ENCODE measurements around the gene ASB7. TPM values are rescaled to one million over a fixed set of nuclear protein-coding genes. Genes with fewer than 3 reads are reported as not detected.

Gene ASB7
- total and polyA plus RNA-seq, 2 experiments from 2014 or later, result 8.1 to 13.2 TPM

GRCh38 chr15:100638177-100638730 lies 35.9 kb downstream of the ASB7 start:
- Histone ChIP-seq H3K4me2 (ENCODE audit: unreplicated experiment) (no peak overlapping the region), H2AFZ (no peak overlapping the region), H3K4me3 (no peak overlapping the region), H4K20me1 (ENCODE audit: insufficient read depth) (no peaks in the 10 kb centered on the region), H3K27ac (no peak overlapping the region), H3K4me1 (ENCODE audit: insufficient read depth) (no peaks in the 10 kb centered on the region), H3F3A (ENCODE audit: insufficient read depth) (no peaks in the 10 kb centered on the region), H3K27me3 (replicated peaks; ENCODE audit: insufficient read depth) (no peaks in the 10 kb centered on the region), H3K9me3 (ENCODE audit: low read depth) (no peaks in the 10 kb centered on the region), H3K9me2 (ENCODE audit: insufficient read depth) (no peaks in the 10 kb centered on the region), H3K9ac (no peak overlapping the region), H3K36me3 (ENCODE audit: low read depth) (no peaks in the 10 kb centered on the region), H3K79me2 (ENCODE audit: insufficient read depth) (peaks cover 95% of the 10 kb centered on the region)
- in situ Hi-C loops (cut with MboI), result loop anchor here (10.0 kb wide), 1 partner anchor 367 kb away; no protein-coding TSS in a partner anchor
- no peak for TF ChIP-seq EZH2phosphoT487 (IDR thresholded peaks at IDR 0.05; ENCODE audit: insufficient read depth, low read depth)
- TF ChIP-seq EZH2 (IDR thresholded peaks at IDR 0.05; ENCODE audit: insufficient read depth, poor library complexity, severe bottlenecking), result no peak
- WGBS, 2 experiments (ENCODE audit: low coverage in 1 of 2, low lambda C conversion rate in 2 of 2, missing lambda C conversion rate in 2 of 2), result 96 to 98% methylated on average over 11 of the region's 11 CpGs
- no peak for DNase-seq

GRCh38 chr15:100642213-100642949 lies 40.0 kb downstream of the ASB7 start:
- Histone ChIP-seq H3K4me2 (ENCODE audit: unreplicated experiment) (no peak overlapping the region), H3K9ac (no peak overlapping the region), H3K9me3 (ENCODE audit: low read depth) (no peaks in the 10 kb centered on the region), H4K20me1 (ENCODE audit: insufficient read depth) (no peaks in the 10 kb centered on the region), H3F3A (ENCODE audit: insufficient read depth) (no peaks in the 10 kb centered on the region), H3K27ac (no peak overlapping the region), H3K4me1 (ENCODE audit: insufficient read depth) (no peaks in the 10 kb centered on the region), H3K9me2 (ENCODE audit: insufficient read depth) (no peaks in the 10 kb centered on the region), H2AFZ (no peak overlapping the region), H3K27me3 (replicated peaks; ENCODE audit: insufficient read depth) (no peaks in the 10 kb centered on the region), H3K4me3 (no peak overlapping the region), H3K79me2 (ENCODE audit: insufficient read depth) (peaks cover 86% of the 10 kb centered on the region), H3K36me3 (ENCODE audit: low read depth) (no peaks in the 10 kb centered on the region)
- 89 to 94% methylated on average over 9 of the region's 9 CpGs for WGBS, 2 experiments (ENCODE audit: low coverage in 1 of 2, low lambda C conversion rate in 2 of 2, missing lambda C conversion rate in 2 of 2)
- TF ChIP-seq EZH2phosphoT487 (IDR thresholded peaks at IDR 0.05; ENCODE audit: insufficient read depth, low read depth), result no peak
- TF ChIP-seq EZH2 (IDR thresholded peaks at IDR 0.05; ENCODE audit: insufficient read depth, poor library complexity, severe bottlenecking), result no peak
- no peak for DNase-seq
- in situ Hi-C loops (cut with MboI), result no loop called here

- Histone ChIP-seq H3K9me2 (ENCODE audit: insufficient read depth) (no peaks in the 10 kb centered on the region), H3K27ac (no peak overlapping the region), H3K4me3 (no peak overlapping the region), H3K4me1 (ENCODE audit: insufficient read depth) (no peaks in the 10 kb centered on the region), H3K9me3 (ENCODE audit: low read depth) (no peaks in the 10 kb centered on the region), H3K9ac (no peak overlapping the region), H3K79me2 (ENCODE audit: insufficient read depth) (peaks cover 80% of the 10 kb centered on the region), H3F3A (ENCODE audit: insufficient read depth) (no peaks in the 10 kb centered on the region), H3K27me3 (replicated peaks; ENCODE audit: insufficient read depth) (no peaks in the 10 kb centered on the region), H2AFZ (no peak overlapping the region), H3K36me3 (ENCODE audit: low read depth) (no peaks in the 10 kb centered on the region), H3K4me2 (ENCODE audit: unreplicated experiment) (no peak overlapping the region), H4K20me1 (ENCODE audit: insufficient read depth) (no peaks in the 10 kb centered on the region)
- in situ Hi-C loops (cut with MboI), result no loop called here
- no peak for DNase-seq
- 94 to 96% methylated on average over 4 of the region's 4 CpGs for WGBS, 2 experiments (ENCODE audit: low coverage in 1 of 2, low lambda C conversion rate in 2 of 2, missing lambda C conversion rate in 2 of 2)
- no peak for TF ChIP-seq EZH2phosphoT487 (IDR thresholded peaks at IDR 0.05; ENCODE audit: insufficient read depth, low read depth)
- TF ChIP-seq EZH2 (IDR thresholded peaks at IDR 0.05; ENCODE audit: insufficient read depth, poor library complexity, severe bottlenecking), result no peak
Observed at GRCh38 chr15:100642950-100643338, 40.6 kb downstream of the ASB7 start.

- no peak for DNase-seq
- WGBS, 2 experiments (ENCODE audit: low coverage in 1 of 2, low lambda C conversion rate in 2 of 2, missing lambda C conversion rate in 2 of 2), result 93 to 96% methylated on average over 5 of the region's 5 CpGs
- in situ Hi-C loops (cut with MboI), result no loop called here
- peaks cover 53% of the 10 kb centered on the region for H3K79me2 ChIP-seq (ENCODE audit: insufficient read depth)
- H3K4me1 ChIP-seq (ENCODE audit: insufficient read depth), result no peaks in the 10 kb centered on the region
- H3F3A ChIP-seq (ENCODE audit: insufficient read depth), result no peaks in the 10 kb centered on the region; the same call in 1 of the 2 replicates
- no peaks in the 10 kb centered on the region for H3K27me3 ChIP-seq (replicated peaks; ENCODE audit: insufficient read depth)
- TF ChIP-seq EZH2 (IDR thresholded peaks at IDR 0.05; ENCODE audit: insufficient read depth, poor library complexity, severe bottlenecking), result no peak
- no peak for TF ChIP-seq EZH2phosphoT487 (IDR thresholded peaks at IDR 0.05; ENCODE audit: insufficient read depth, low read depth)
- H3K9me2 ChIP-seq (ENCODE audit: insufficient read depth), result no peaks in the 10 kb centered on the region
- no peaks in the 10 kb centered on the region for H3K9me3 ChIP-seq (ENCODE audit: low read depth)
- H2AFZ ChIP-seq, result no peak overlapping the region
- no peak overlapping the region for H3K4me3 ChIP-seq
- 0 out of 2 replicates have a peak, but pooled peaks cover 4% of the 10 kb centered on the region for H3K36me3 ChIP-seq (ENCODE audit: low read depth)
- no peak overlapping the region for H3K27ac ChIP-seq
- H4K20me1 ChIP-seq (ENCODE audit: insufficient read depth), result no peaks in the 10 kb centered on the region
- no peak overlapping the region for H3K4me2 ChIP-seq (ENCODE audit: unreplicated experiment)
- H3K9ac ChIP-seq, result no peak overlapping the region
Observed at GRCh38 chr15:100645671-100646070, 43.3 kb downstream of the ASB7 start.
